K562 (cell line): ENCODE results near the gene COX19. TPM values are rescaled to one million over a fixed set of nuclear protein-coding genes. Genes with fewer than 3 reads are reported as not detected.

Source experiments
- ATAC-seq: fragments of 200-7000 bp; cut with Tn5 transposase; 3 replicates; pipeline ENCODE4 v1.9.1; 2020; ENCODE audit warnings: moderate library complexity
- BruUV-seq: library from RNA; stranded (reverse); fragments of 400-500 nt; replicated peaks from 2 replicates; lab custom pipeline; 2021; lab: Mats Ljungman, UMichigan
- CTCF ChIA-PET: fragments of 300-600 bp; formaldehyde crosslinking; extraction: SDS; loops from one replicate; lab custom pipeline; 2021; ENCODE audit warnings: low intra/inter-chr PET ratio; lab: Yijun Ruan, JAX
- POLR2A ChIA-PET: fragments of 300-600, 350-650 bp; sonication (Branson Sonifier 250); formaldehyde crosslinking; extraction: SDS; loops from one replicate; lab custom pipeline; 2021; ENCODE audit warnings: antibody characterized with exemption, inconsistent platforms; lab: Yijun Ruan, JAX
- DNase-seq, 4 experiments: peaks; one replicate each; pipeline versions ENCODE4 v3.0.0 to v3.0.0-alpha.2; 2011 to 2018; ENCODE audit warnings: low spot score in 3 of 4, mixed read lengths in 3 of 4; ENCODE audit errors: extremely low read depth in 1 of 4
- FAIRE-seq: peaks from 2 replicates; lab custom pipeline; 2011; peaks lifted over from hg19 to GRCh38; lab: Jason Lieb, UNC
- H2AFZ ChIP-seq: 2 replicates; pipeline ENCODE4 v1.6.0; 2011; ENCODE audit warnings: low read depth, low read length, control low read depth, inconsistent platforms
- H3K27ac ChIP-seq: fragments of 200-600 bp; 3 replicates; pipeline ENCODE4 v1.8.0; 2011; ENCODE audit warnings: low read depth, mild to moderate bottlenecking, control low read depth, inconsistent platforms, low read length, moderate library complexity, mixed read lengths; ENCODE audit errors: extremely low read depth
- H3K27me3 ChIP-seq, 2 experiments: fragments of 300-600 bp in 1 of 2; 2 replicates in 1 of 2; 3 replicates in 1 of 2; pipeline versions ENCODE4 v1.6.0 to v1.8.0; 2011; ENCODE audit warnings: inconsistent platforms in 2 of 2, low read length in 2 of 2, mild to moderate bottlenecking in 1 of 2, mixed read lengths in 1 of 2, moderate library complexity in 1 of 2; ENCODE audit not compliant: control insufficient read depth in 2 of 2, insufficient read depth in 2 of 2
- H3K36me3 ChIP-seq: fragments of 300-600 bp; 3 replicates; pipeline ENCODE4 v1.8.0; 2011; ENCODE audit warnings: mild to moderate bottlenecking, low read length, inconsistent platforms; ENCODE audit not compliant: control insufficient read depth, insufficient read depth
- H3K4me1 ChIP-seq, 2 experiments: fragments of 200-600 bp in 1 of 2; replicated peaks in 1 of 2; 2 replicates in 1 of 2; 3 replicates in 1 of 2; pipeline versions ENCODE4 v1.5.1 to v1.8.0; 2011; ENCODE audit warnings: inconsistent platforms in 2 of 2, low read length in 2 of 2, mild to moderate bottlenecking in 1 of 2, mixed read lengths in 1 of 2, moderate library complexity in 1 of 2; ENCODE audit not compliant: control insufficient read depth in 2 of 2, insufficient read depth in 2 of 2
- H3K4me2 ChIP-seq: 2 replicates; pipeline ENCODE4 v1.6.1; 2011; ENCODE audit warnings: low read length, control low read depth, inconsistent platforms, mixed read lengths; ENCODE audit not compliant: insufficient read depth
- H3K4me3 ChIP-seq: fragments of 200-600 bp; sonication (generic), shearing (Covaris generic); 2 replicates; pipeline ENCODE4 v1.5.1; 2016; ENCODE audit warnings: control low read depth, inconsistent platforms
- H3K79me2 ChIP-seq: fragments of 200-600 bp; 3 replicates; pipeline ENCODE4 v1.8.0; 2011; ENCODE audit warnings: low read length, inconsistent platforms; ENCODE audit not compliant: control insufficient read depth, insufficient read depth
- H3K9ac ChIP-seq, 2 experiments: 2 replicates each; pipeline versions ENCODE4 v1.6.0 to v1.6.1; 2011; ENCODE audit warnings: low read depth in 2 of 2, low read length in 2 of 2, control low read depth in 1 of 2, inconsistent platforms in 1 of 2, mild to moderate bottlenecking in 1 of 2, mixed read lengths in 1 of 2; ENCODE audit not compliant: insufficient read depth in 1 of 2
- H3K9me1 ChIP-seq: one replicate; pipeline ENCODE4 v1.6.0; 2011; ENCODE audit warnings: inconsistent platforms, mild to moderate bottlenecking, low read length, moderate library complexity; ENCODE audit not compliant: control insufficient read depth, insufficient read depth
- H3K9me3 ChIP-seq: replicated peaks from 2 replicates; pipeline ENCODE4 v1.5.1; 2011; ENCODE audit warnings: low read depth, low read length, inconsistent platforms; ENCODE audit not compliant: control insufficient read depth, insufficient read depth
- H4K20me1 ChIP-seq: replicated peaks from 2 replicates; pipeline ENCODE4 v1.6.1; 2011; ENCODE audit warnings: low read length, inconsistent platforms, mixed read lengths; ENCODE audit not compliant: control insufficient read depth, insufficient read depth
- HNRNPH1 ChIP-seq: fragments of 200-400 bp; formaldehyde crosslinking; optimal IDR thresholded peaks from 2 replicates; pipeline ENCODE3; 2017; ENCODE audit warnings: low read depth, mild to moderate bottlenecking, low read length, moderate library complexity
- NELFE ChIP-seq: IDR thresholded peaks from 2 replicates; pipeline ENCODE4 v1.6.1; 2011; ENCODE audit warnings: mild to moderate bottlenecking; ENCODE audit not compliant: insufficient read depth, insufficient read length
- POLR2G ChIP-seq: fragments of 200-400 bp; formaldehyde crosslinking; IDR thresholded peaks from 2 replicates; pipeline ENCODE4 v1.6.1; 2017; ENCODE audit warnings: low read depth, mild to moderate bottlenecking, antibody characterized with exemption, low read length, moderate library complexity
- PRMT5 ChIP-seq: sonication (generic); formaldehyde crosslinking; IDR thresholded peaks from 2 replicates; pipeline ENCODE4 v1.5.0; 2020; ENCODE audit warnings: missing genetic modification reagents
- RBM14 ChIP-seq: fragments of 200-400 bp; formaldehyde crosslinking; IDR thresholded peaks from 2 replicates; pipeline ENCODE4 v1.6.1; 2018; ENCODE audit warnings: low read depth, mild to moderate bottlenecking, low read length, moderate library complexity, borderline replicate concordance; ENCODE audit not compliant: insufficient read depth
- RBM17 ChIP-seq: fragments of 200-400 bp; formaldehyde crosslinking; IDR thresholded peaks from 2 replicates; pipeline ENCODE4 v1.6.1; 2017; ENCODE audit warnings: low read depth, mild to moderate bottlenecking, low read length, borderline replicate concordance
- SAFB2 ChIP-seq: fragments of 200-400 bp; formaldehyde crosslinking; IDR thresholded peaks from 2 replicates; pipeline ENCODE4 v1.6.1; 2018; ENCODE audit warnings: borderline replicate concordance, low read length, low read depth, moderate library complexity; ENCODE audit not compliant: severe bottlenecking
- SMAD1 ChIP-seq: fragments of 150-350 bp; IDR thresholded peaks from 2 replicates; pipeline ENCODE4 v1.6.1; 2014; ENCODE audit warnings: low read length, low read depth; ENCODE audit not compliant: partially characterized antibody
- SMARCE1 ChIP-seq: fragments of 450-650 bp; IDR thresholded peaks from 2 replicates; pipeline ENCODE4 v1.7.1; 2016; ENCODE audit warnings: mild to moderate bottlenecking
- SRF ChIP-seq, 2 experiments: fragments of 250-450, 450-650 bp in 1 of 2; sonication (Bioruptor Pico) in 1 of 2; sonication (generic) in 1 of 2; formaldehyde crosslinking; IDR thresholded peaks; 2 replicates each; pipeline versions ENCODE4 v1.5.0 to v1.5.1; 2020 to 2022; ENCODE audit warnings: mild to moderate bottlenecking in 1 of 2, missing genetic modification reagents in 1 of 2
- SRSF3 ChIP-seq: fragments of 200-400 bp; formaldehyde crosslinking; IDR thresholded peaks from 2 replicates; pipeline ENCODE4 v1.6.1; 2016; ENCODE audit warnings: mild to moderate bottlenecking, low read length, moderate library complexity; ENCODE audit not compliant: insufficient read depth
- STAT5B ChIP-seq: fragments of 250-450 bp; sonication (Bioruptor Pico); IDR thresholded peaks from 2 replicates; pipeline ENCODE4 v1.8.0; 2021; ENCODE audit warnings: mild to moderate bottlenecking, inconsistent platforms
- TAF15 ChIP-seq: fragments of 200-400 bp; formaldehyde crosslinking; IDR thresholded peaks from 2 replicates; pipeline ENCODE4 v1.6.1; 2017; ENCODE audit warnings: mild to moderate bottlenecking, low read depth, low read length, moderate library complexity
- ZBTB17 ChIP-seq: fragments of 450-650 bp; formaldehyde crosslinking; IDR thresholded peaks from 2 replicates; pipeline ENCODE4 v1.4.0; 2020; ENCODE audit warnings: mild to moderate bottlenecking
- ZNF253 ChIP-seq: fragments of 250-450 bp; sonication (Bioruptor Pico); conservative IDR thresholded peaks from 2 replicates; pipeline ENCODE4 v1.6.1; 2021; ENCODE audit warnings: mild to moderate bottlenecking
- ZNF324 ChIP-seq: fragments of 250-450 bp; sonication (Bioruptor Pico); IDR thresholded peaks from 2 replicates; pipeline ENCODE4 v1.4.0; 2020; ENCODE audit warnings: mild to moderate bottlenecking
- ZNF507 ChIP-seq: conservative IDR thresholded peaks from 2 replicates; pipeline ENCODE4 v1.6.1; 2017; ENCODE audit warnings: missing genetic modification characterization, missing compliant biosample characterization
- ZNF766 ChIP-seq: fragments of 200-800 bp; sonication (Bioruptor generic); conservative IDR thresholded peaks from 2 replicates; pipeline ENCODE4 v1.6.1; 2016; ENCODE audit warnings: missing genetic modification characterization, missing compliant biosample characterization
- WGBS: fragments of 100-300 bp; shearing (Covaris generic); methylation state at CpG from one replicate; pipeline ENCODE4 v1.1.6; 2016; ENCODE audit warnings: low coverage, mixed read lengths; ENCODE audit not compliant: insufficient coverage; ENCODE audit errors: missing lambda C conversion rate; 5-methylcytosine and 5-hydroxymethylcytosine counted together
- in situ Hi-C: fragments of 300-500 bp; cut with MboI; formaldehyde crosslinking; loops from 4 replicates; pipeline ENCODE4 v1.15.0; 2018; ENCODE audit warnings: inconsistent platforms, mixed read lengths
- intact Hi-C: fragments of 100-400 bp; cut with micrococcal nuclease; formaldehyde crosslinking; loops from 2 replicates; pipeline ENCODE4 v1.14.2; 2022
- polyA plus RNA-seq, 8 experiments: library from polyadenylated mRNA; depleted of rRNA in 4 of 8; stranded (reverse) in 5 of 8; unstranded in 3 of 8; fragments of >200 nt; fragmentation: Nextera tagmentation in 2 of 8; fragmentation: Illumina TruSeq in 1 of 8; extraction: Ambion mirVana in 2 of 8; extraction: Trizol in 1 of 8; gene quantifications; 2 replicates each; pipeline versions ENCODE4 v1.2.1 to v1.2.3, GENCODE V29; 2011 to 2014; ENCODE audit warnings: inconsistent platforms in 1 of 8, missing spikeins in 1 of 8
- total RNA-seq, 7 experiments: library from RNA; depleted of rRNA in 6 of 7; stranded (reverse); fragments of >200 nt in 6 of 7; fragmentation: Illumina TruSeq in 2 of 7; extraction: Trizol in 2 of 7; gene quantifications; 2 replicates each; pipeline versions ENCODE4 v1.2.1 to v1.2.3, GENCODE V29; 2011 to 2021; ENCODE audit warnings: low replicate concordance in 1 of 7
- TF ChIP-seq, protein P1 (sequence below), 3 experiments: IDR thresholded peaks in 2 of 3; conservative IDR thresholded peaks in 1 of 3; 2 replicates each; pipeline ENCODE4 v1.5.1; 2011 to 2012; ENCODE audit warnings: low read length in 3 of 3, mild to moderate bottlenecking in 3 of 3, control low read depth in 2 of 3, improper control_type of control experiment in 1 of 3, inconsistent platforms in 1 of 3, low read depth in 1 of 3, mixed read lengths in 1 of 3, moderate library complexity in 1 of 3; ENCODE audit not compliant: insufficient read depth in 2 of 3

Gene COX19
- total and polyA plus RNA-seq, 9 of the 15 experiments (the other 6 are each of a cell fraction or from before 2014, with no cell fraction given): 5.2 to 10.5 (median 7.9) TPM

DNA sequence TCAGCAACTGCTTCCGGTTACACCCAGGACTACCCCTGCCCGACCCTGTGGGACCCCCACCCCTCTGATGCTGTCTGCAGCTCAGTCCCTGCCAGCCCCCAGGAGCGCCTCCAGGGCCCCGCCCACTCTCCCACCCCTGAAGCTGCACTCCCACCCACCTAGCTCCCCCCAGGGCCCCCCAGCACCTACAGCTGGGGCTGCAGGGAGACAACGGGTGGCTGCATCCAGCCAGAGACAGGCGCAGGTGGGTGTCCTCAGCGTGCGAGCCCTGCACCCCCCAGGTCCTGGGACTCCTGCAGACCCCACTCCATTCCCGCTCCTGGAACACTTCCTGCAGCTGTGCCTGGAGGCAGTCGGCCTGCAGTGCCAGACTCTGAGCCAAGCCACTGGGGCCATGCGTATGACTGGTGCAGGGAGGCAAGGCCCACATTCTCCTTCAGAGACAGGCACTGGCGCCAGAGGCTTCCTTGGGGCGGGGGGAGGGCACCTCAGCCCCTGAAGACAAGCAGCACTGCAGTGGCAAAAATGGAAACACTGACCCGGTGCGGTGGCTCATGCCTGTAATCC lies 13.7 kb upstream of the COX19 start:
- FAIRE-seq (no peak), DNase-seq (no peak), ATAC-seq (no peak)
- H4K20me1 ChIP-seq: no peaks in the 10 kb centered on the region
- no peak overlapping the region for H3K27ac ChIP-seq
- ChIA-PET POLR2A (interaction anchor here (0.6 to 1.0 kb wide), 2 partner anchors 11 to 116 kb away, joined by 3 read pairs; no protein-coding TSS in a partner anchor), CTCF (no interaction called here)
- H3K79me2 ChIP-seq: no peaks in the 10 kb centered on the region
- no peak overlapping the region for H3K4me2 ChIP-seq
- intact Hi-C loops: no loop called here
- TF ChIP-seq, protein P1, sequence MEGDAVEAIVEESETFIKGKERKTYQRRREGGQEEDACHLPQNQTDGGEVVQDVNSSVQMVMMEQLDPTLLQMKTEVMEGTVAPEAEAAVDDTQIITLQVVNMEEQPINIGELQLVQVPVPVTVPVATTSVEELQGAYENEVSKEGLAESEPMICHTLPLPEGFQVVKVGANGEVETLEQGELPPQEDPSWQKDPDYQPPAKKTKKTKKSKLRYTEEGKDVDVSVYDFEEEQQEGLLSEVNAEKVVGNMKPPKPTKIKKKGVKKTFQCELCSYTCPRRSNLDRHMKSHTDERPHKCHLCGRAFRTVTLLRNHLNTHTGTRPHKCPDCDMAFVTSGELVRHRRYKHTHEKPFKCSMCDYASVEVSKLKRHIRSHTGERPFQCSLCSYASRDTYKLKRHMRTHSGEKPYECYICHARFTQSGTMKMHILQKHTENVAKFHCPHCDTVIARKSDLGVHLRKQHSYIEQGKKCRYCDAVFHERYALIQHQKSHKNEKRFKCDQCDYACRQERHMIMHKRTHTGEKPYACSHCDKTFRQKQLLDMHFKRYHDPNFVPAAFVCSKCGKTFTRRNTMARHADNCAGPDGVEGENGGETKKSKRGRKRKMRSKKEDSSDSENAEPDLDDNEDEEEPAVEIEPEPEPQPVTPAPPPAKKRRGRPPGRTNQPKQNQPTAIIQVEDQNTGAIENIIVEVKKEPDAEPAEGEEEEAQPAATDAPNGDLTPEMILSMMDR (IDR thresholded peaks at IDR 0.05 in 2 of 3, conservative IDR thresholded peaks at IDR 0.05 in 1 of 3; ENCODE audit: insufficient read depth in 2 of 3, low read depth in 1 of 3, low read length in 3 of 3): no peak
- TF ChIP-seq NELFE (no peak), ZNF324 (CRISPR knock-in tag) (no peak), ZBTB17 (no peak), ZNF507 (no peak), RBM17 (no peak), SAFB2 (no peak), SMARCE1 (no peak), SRSF3 (no peak), ZNF253 (CRISPR knock-in tag) (no peak), RBM14 (no peak), SMAD1 (no peak), ZNF766 (no peak), STAT5B (CRISPR knock-in tag) (no peak), HNRNPH1 (no peak), SRF (CRISPR knock-in tag; IDR thresholded peaks at IDR 0.05) (no peak), POLR2G (no peak), TAF15 (no peak), PRMT5 (CRISPR knock-in tag) (no peak)
- no peaks in the 10 kb centered on the region for H3K36me3 ChIP-seq
- H3K4me3 ChIP-seq: no peak overlapping the region
- peaks cover 0 to 83% of the 10 kb centered on the region in 2 experiments; a peak in 2 of 5 replicates for H3K4me1 ChIP-seq
- H3K9me1 ChIP-seq: peaks cover 2% of the 10 kb centered on the region
- BruUV-seq: no TSS peak
- H3K9me3 ChIP-seq: no peaks in the 10 kb centered on the region
- peak overlapping the region in 1 of 2 experiments; percentile 28; a peak in 1 of 4 replicates for H3K9ac ChIP-seq
- WGBS: 73% methylated on average over 11 of the region's 15 CpGs
- H3K27me3 ChIP-seq: peaks cover 5 to 15% of the 10 kb centered on the region in 2 experiments; a peak in 4 of 5 replicates
- in situ Hi-C loops: loop anchor here (25.0 kb wide), 1 partner anchor 173 kb away; the partner anchor contains the start of gene ZFAND2A
- H2AFZ ChIP-seq: no peak overlapping the region
